ENCODE results near the gene IRS2.

IRS2 gene

GRCh38 chr13:109795011-109795410, 8.6 kb upstream of the IRS2 start:
- no peak for DNase-seq (ENCODE audit: low read depth)
- TF ChIP-seq CTCF (conservative IDR thresholded peaks at IDR 0.05; ENCODE audit: low read length) = no peak
- no peak overlapping the region for H3K4me3 ChIP-seq (ENCODE audit: low read length)

DNA sequence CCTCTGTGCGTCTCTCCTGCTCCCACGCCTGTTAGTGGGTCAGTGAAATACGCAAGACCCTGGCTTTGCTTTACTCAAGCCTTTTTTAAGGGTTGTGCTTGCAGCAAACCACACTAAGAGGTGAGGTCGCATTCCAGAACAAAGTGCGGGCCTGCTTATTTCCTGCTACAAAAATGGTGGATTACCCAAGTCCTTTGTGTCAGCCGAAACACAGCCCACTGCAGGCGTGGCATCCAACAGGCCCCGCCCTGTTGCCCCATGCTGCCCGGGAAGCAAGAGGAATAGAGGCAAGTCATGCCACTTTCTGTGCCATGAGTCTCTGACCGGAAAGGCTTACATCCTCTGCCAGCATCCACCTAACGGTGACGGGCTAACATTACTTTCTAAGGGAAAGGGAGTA, 7.7 kb upstream of the IRS2 start:
- H3K4me3 ChIP-seq (ENCODE audit: low read length) = no peak overlapping the region
- no peak for DNase-seq (ENCODE audit: low read depth)
- TF ChIP-seq CTCF (conservative IDR thresholded peaks at IDR 0.05; ENCODE audit: low read length) = no peak

- no peak overlapping the region for H3K4me3 ChIP-seq (ENCODE audit: low read length)
- no peak for TF ChIP-seq CTCF (conservative IDR thresholded peaks at IDR 0.05; ENCODE audit: low read length)
- DNase-seq (ENCODE audit: low read depth) = no peak
Observed at GRCh38 chr13:109792416-109793059, 6.2 kb upstream of the IRS2 start.

DNA sequence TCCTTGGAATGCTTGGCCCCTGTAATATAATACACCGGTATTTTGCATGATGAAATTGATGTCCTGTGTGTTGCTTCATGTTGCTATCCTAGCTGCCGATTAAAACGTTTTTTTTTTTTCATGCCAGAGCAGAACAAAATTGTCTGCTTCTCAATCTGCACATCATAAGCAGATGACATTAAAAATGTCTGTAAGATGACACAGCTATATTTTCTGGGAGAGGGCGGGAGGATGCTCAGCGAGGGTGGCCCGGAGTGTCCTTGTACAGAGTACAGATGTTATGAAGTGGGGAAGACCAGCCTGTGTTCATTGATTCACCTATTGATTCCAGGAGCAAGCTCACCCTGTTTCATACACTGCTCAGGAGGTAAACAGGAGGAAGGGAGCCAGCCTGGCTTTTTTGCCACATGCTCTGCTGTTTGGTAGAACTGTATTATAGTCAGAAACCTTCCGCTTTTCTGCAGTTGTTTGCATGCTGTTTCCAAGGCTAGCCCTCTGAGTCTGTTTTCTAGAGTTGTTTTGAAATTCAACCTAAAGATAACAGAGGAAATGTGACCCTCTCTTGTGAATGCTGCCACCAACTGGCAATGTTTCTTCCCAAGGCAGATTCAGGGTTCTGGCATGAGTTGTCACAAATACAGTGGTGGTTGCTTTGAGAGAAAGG, 4.7 kb upstream of the IRS2 start:
- H3K4me3 ChIP-seq (ENCODE audit: low read length) = no peak overlapping the region
- DNase-seq (ENCODE audit: low read depth) = peak; percentile 65
- TF ChIP-seq CTCF (conservative IDR thresholded peaks at IDR 0.05; ENCODE audit: low read length) = peak; percentile 42

- H3K4me3 ChIP-seq (ENCODE audit: low read length) = no peak overlapping the region
- no peak for TF ChIP-seq CTCF (conservative IDR thresholded peaks at IDR 0.05; ENCODE audit: low read length)
- peak; percentile 82 for DNase-seq (ENCODE audit: low read depth)
Observed at GRCh38 chr13:109790086-109790485, 3.7 kb upstream of the IRS2 start.

GRCh38 chr13:109789262-109789661, 2.9 kb upstream of the IRS2 start:
- DNase-seq (ENCODE audit: low read depth) = no peak
- H3K4me3 ChIP-seq (ENCODE audit: low read length) = no peak overlapping the region
- TF ChIP-seq CTCF (conservative IDR thresholded peaks at IDR 0.05; ENCODE audit: low read length) = no peak
